HG02884 (cell line): ENCODE measurements around the gene AP3S1.
A peak's percentile ranks its signal among the peaks of the same experiment; 100 is the strongest.
"Not testable (repeated sequence)": the region's sequence is repeated elsewhere in the genome, so short reads cannot be mapped to it uniquely, and the experiment has no call there.

Source experiments
- ATAC-seq: cut with Tn5 transposase; IDR thresholded peaks from one replicate; pipeline ENCODE4 v1.9.1; 2021; ENCODE audit warnings: mild to moderate bottlenecking, moderate library complexity; ENCODE audit not compliant: unreplicated experiment

AP3S1 gene

GRCh38 chr5:115824983-115825382, 16.8 kb upstream of the AP3S1 start:
- not testable (repeated sequence) for ATAC-seq

GRCh38 chr5:115825948-115826347, 15.8 kb upstream of the AP3S1 start:
- no peak for ATAC-seq

GRCh38 chr5:115829913-115830312, 11.8 kb upstream of the AP3S1 start:
- no peak for ATAC-seq

- ATAC-seq: peak; percentile 70
Observed at GRCh38 chr5:115831163-115831768, 10.5 kb upstream of the AP3S1 start.

GRCh38 chr5:115835481-115835880, 6.3 kb upstream of the AP3S1 start:
- ATAC-seq: no peak

- no peak for ATAC-seq
Observed at GRCh38 chr5:115838885-115839518, 2.7 kb upstream of the AP3S1 start.

GRCh38 chr5:115840873-115841272, 862 bp upstream of the AP3S1 start:
- no peak for ATAC-seq

- peak; percentile 22 for ATAC-seq
Observed at GRCh38 chr5:115842089-115842935, 577 bp downstream of the AP3S1 start.

GRCh38 chr5:115842952-115843351, 1.2 kb downstream of the AP3S1 start:
- ATAC-seq: no peak

GRCh38 chr5:115843444-115844130, 1.9 kb downstream of the AP3S1 start:
- ATAC-seq: no peak

- no peak for ATAC-seq
Observed at GRCh38 chr5:115844321-115844817, 2.6 kb downstream of the AP3S1 start.

GRCh38 chr5:115847290-115847689, 5.6 kb downstream of the AP3S1 start:
- no peak for ATAC-seq

- no peak for ATAC-seq
Observed at GRCh38 chr5:115849258-115849798, 7.6 kb downstream of the AP3S1 start.

GRCh38 chr5:115850744-115851416, 9.1 kb downstream of the AP3S1 start:
- ATAC-seq: no peak

GRCh38 chr5:115854139-115854538, 12.4 kb downstream of the AP3S1 start:
- ATAC-seq: no peak

- ATAC-seq: no peak
Observed at GRCh38 chr5:115855959-115856358, 14.2 kb downstream of the AP3S1 start.

GRCh38 chr5:115857057-115857479, 15.3 kb downstream of the AP3S1 start:
- ATAC-seq: no peak

GRCh38 chr5:115857626-115858349, 16.1 kb downstream of the AP3S1 start:
- ATAC-seq: no peak

GRCh38 chr5:115858396-115858795, 16.7 kb downstream of the AP3S1 start:
- ATAC-seq: no peak

GRCh38 chr5:115859378-115859777, 17.6 kb downstream of the AP3S1 start:
- ATAC-seq: no peak
